ENCODE results near the gene LDB1. TPM values are rescaled to one million over a fixed set of nuclear protein-coding genes. Genes with fewer than 3 reads are reported as not detected.
A peak's percentile ranks its signal among the peaks of the same experiment; 100 is the strongest.

Gene LDB1
- total RNA-seq, 1 experiment from 2014 or later = 63.9 TPM

GRCh38 chr10:102114861-102115618 lies 5.1 kb downstream of the LDB1 start:
- Histone ChIP-seq H3K79me2 (ENCODE audit: insufficient read depth, low read length) (peaks cover 77% of the 10 kb centered on the region), H3K4me3 (replicated peaks in 1 of 2; ENCODE audit: low read depth in 1 of 2, low read length in 2 of 2) (peak overlapping the region; percentile 82 to 83), H3K4me2 (ENCODE audit: low read length) (peak overlapping the region; percentile 94), H3K36me3 (ENCODE audit: control insufficient read depth in 1 of 2, insufficient read depth in 2 of 2, low read length in 2 of 2) (peaks cover 14 to 15% of the 10 kb centered on the region in 2 experiments), H3K9me2 (ENCODE audit: insufficient read depth) (no peaks in the 10 kb centered on the region), H3K27me3 (ENCODE audit: insufficient read depth, low read length) (no peaks in the 10 kb centered on the region), H3K9ac (ENCODE audit: low read length) (peak overlapping the region; percentile 86), H3K9me3 (ENCODE audit: control insufficient read depth in 1 of 2, insufficient read depth in 1 of 2, low read depth in 1 of 2, low read length in 2 of 2) (no peaks in the 10 kb centered on the region), H2AFZ (ENCODE audit: low read depth, low read length, poor library complexity, severe bottlenecking) (no peak overlapping the region), H3K4me1 (ENCODE audit: control insufficient read depth in 1 of 2, insufficient read depth in 2 of 2, low read length in 2 of 2) (peaks cover 60 to 69% of the 10 kb centered on the region in 2 experiments), H4K20me1 (ENCODE audit: insufficient read depth) (no peaks in the 10 kb centered on the region; the same call in 1 of the 2 replicates), H3K27ac (ENCODE audit: low read depth, low read length) (peak overlapping the region; percentile 53)
- POLR2A ChIA-PET = interaction anchor here (0.5 to 1.3 kb wide), 11 partner anchors 12 to 840 kb away, joined by 3 to 6 read pairs (median 4); partner anchors contain the start of gene PPRC1
- CTCF ChIA-PET = interaction anchor here (0.7 to 4.1 kb wide), 6 partner anchors 15 to 334 kb away, joined by 3 to 48 read pairs (median 4); partner anchors contain the start of gene PPRC1
- peak; percentile 81 for ATAC-seq
- RAD21 ChIA-PET (ENCODE audit: low non-redundant PET in 1 of 2, low total read pairs in 2 of 2, uncharacterized antibody in 2 of 2, unreplicated experiment in 2 of 2) = interaction anchor here in 1 of 2 experiments (0.6 kb wide), 2 partner anchors 28 to 53 kb away, joined by 3 read pairs; no protein-coding TSS in a partner anchor
- DNase-seq (ENCODE audit: low read depth, low spot score) = no peak
- intact Hi-C loops (cut with micrococcal nuclease) = no loop called here
- TF ChIP-seq TCF7L2 (IDR thresholded peaks at IDR 0.05; ENCODE audit: borderline replicate concordance, extremely low read depth, insufficient read depth, insufficient read length) (no peak), POLR2AphosphoS5 (IDR thresholded peaks at IDR 0.05; ENCODE audit: low read depth, low read length) (peak; percentile 98), ZBTB33 (IDR thresholded peaks at IDR 0.05; ENCODE audit: extremely low read depth, insufficient replicate concordance, low read length) (peak; percentile 55), YY1 (IDR thresholded peaks at IDR 0.05; ENCODE audit: extremely low read depth, insufficient replicate concordance, low read depth, low read length) (peak; percentile 81), POLR2A (IDR thresholded peaks at IDR 0.05; ENCODE audit: borderline replicate concordance, extremely low read depth, insufficient read depth, insufficient read length) (peak; percentile 95)
- BruUV-seq (replicated peaks) = no TSS peak

All from HCT116 (cell line).